Glutamatergic neuron (in vitro differentiated cells): ENCODE measurements around the gene FLT1. TPM values are rescaled to one million over a fixed set of nuclear protein-coding genes. Genes with fewer than 3 reads are reported as not detected.
A peak's percentile ranks its signal among the peaks of the same experiment; 100 is the strongest.

Experiments
- DNase-seq: peaks from one replicate; pipeline ENCODE4 v3.0.0; 2022
- H3K27ac Mint-ChIP-seq: one replicate; pipeline ENCODE4 v1.8.0; 2020; ENCODE audit warnings: mild to moderate bottlenecking, mixed read lengths, inconsistent platforms; ENCODE audit not compliant: unreplicated experiment
- H3K27me3 Mint-ChIP-seq: one replicate; pipeline ENCODE4 v1.8.0; 2020; ENCODE audit warnings: mild to moderate bottlenecking, moderate library complexity, mixed read lengths, inconsistent platforms; ENCODE audit not compliant: unreplicated experiment
- H3K36me3 Mint-ChIP-seq: one replicate; pipeline ENCODE4 v1.8.0; 2020; ENCODE audit warnings: mild to moderate bottlenecking, mixed read lengths, inconsistent platforms; ENCODE audit not compliant: unreplicated experiment
- H3K4me1 Mint-ChIP-seq: one replicate; pipeline ENCODE4 v1.8.0; 2020; ENCODE audit warnings: mild to moderate bottlenecking, low read depth, mixed read lengths, inconsistent platforms; ENCODE audit not compliant: unreplicated experiment
- H3K4me3 Mint-ChIP-seq: one replicate; pipeline ENCODE4 v1.8.0; 2020; ENCODE audit warnings: mild to moderate bottlenecking, mixed read lengths, inconsistent platforms; ENCODE audit not compliant: unreplicated experiment
- H3K9me3 Mint-ChIP-seq: one replicate; pipeline ENCODE4 v1.8.0; 2020; ENCODE audit warnings: mild to moderate bottlenecking, moderate library complexity, mixed read lengths, inconsistent platforms; ENCODE audit not compliant: unreplicated experiment
- CTCF ChIP-seq: fragments of 200-600 bp; sonication (generic); IDR thresholded peaks from one replicate; pipeline ENCODE4 v1.5.0; 2021; ENCODE audit not compliant: partially characterized antibody, unreplicated experiment
- total RNA-seq: library from RNA; stranded (reverse); fragmentation: NEBNext Ultra II Directional; extraction: Animal tissue kit (Norgen Biotek cat#: 25700); gene quantifications from one replicate; pipeline ENCODE4 v1.2.1, GENCODE V29; 2021; ENCODE audit not compliant: unreplicated experiment

FLT1 gene
- total RNA-seq, 1 donor from 2014 or later, result 49.8 TPM

GRCh38 chr13:28410096-28410495 is 84.8 kb downstream of the FLT1 start:
- Mint-ChIP-seq H3K4me1 (peaks cover 28% of the 10 kb centered on the region), H3K9me3 (peaks cover 3% of the 10 kb centered on the region), H3K36me3 (no peaks in the 10 kb centered on the region), H3K4me3 (peak overlapping the region; percentile 22), H3K27me3 (no peaks in the 10 kb centered on the region), H3K27ac (peak overlapping the region; percentile 52)
- DNase-seq, result no peak
- TF ChIP-seq CTCF, result no peak

- Mint-ChIP-seq H3K36me3 (no peaks in the 10 kb centered on the region), H3K9me3 (peaks cover 3% of the 10 kb centered on the region), H3K4me1 (peaks cover 28% of the 10 kb centered on the region), H3K4me3 (peak overlapping the region; percentile 34), H3K27ac (peak overlapping the region; percentile 67), H3K27me3 (no peaks in the 10 kb centered on the region)
- no peak for DNase-seq
- TF ChIP-seq CTCF, result no peak
Observed at GRCh38 chr13:28409648-28410047, 85.3 kb downstream of the FLT1 start.

- peak overlapping the region; percentile 67 for H3K27ac Mint-ChIP-seq
Observed at GRCh38 chr13:28408863-28409262, 86.1 kb downstream of the FLT1 start.

GRCh38 chr13:28408235-28408848 is 86.6 kb downstream of the FLT1 start:
- H3K36me3 Mint-ChIP-seq, result no peaks in the 10 kb centered on the region
- peaks cover 3% of the 10 kb centered on the region for H3K9me3 Mint-ChIP-seq
- H3K4me1 Mint-ChIP-seq, result peaks cover 28% of the 10 kb centered on the region

More at GRCh38 chr13:28408863-28409262, 86.1 kb downstream of the FLT1 start:
- DNase-seq, result no peak
- Mint-ChIP-seq H3K4me1 (peaks cover 28% of the 10 kb centered on the region), H3K36me3 (no peaks in the 10 kb centered on the region), H3K27me3 (no peaks in the 10 kb centered on the region), H3K9me3 (peaks cover 3% of the 10 kb centered on the region), H3K4me3 (peak overlapping the region; percentile 34)
- TF ChIP-seq CTCF, result no peak

More at GRCh38 chr13:28408235-28408848, 86.6 kb downstream of the FLT1 start:
- DNase-seq, result peak; percentile 31
- H3K27me3 Mint-ChIP-seq, result no peaks in the 10 kb centered on the region
- H3K4me3 Mint-ChIP-seq, result peak overlapping the region; percentile 53
- H3K27ac Mint-ChIP-seq, result peak overlapping the region; percentile 65
- TF ChIP-seq CTCF, result no peak
